Neuronal stem cell (in vitro differentiated cells): Measurements from ENCODE around the gene SMAD7.

Experiments
- DNase-seq: peaks from one replicate; pipeline ENCODE4 v3.0.0-alpha.2; 2013; ENCODE audit warnings: low spot score
- H2AFZ ChIP-seq: one replicate; pipeline ENCODE4 v1.6.1; 2013; ENCODE audit warnings: mild to moderate bottlenecking, low read length, inconsistent platforms
- H2AK5ac ChIP-seq: 2 replicates; pipeline ENCODE4 v1.6.1; 2013; ENCODE audit warnings: low read depth, mild to moderate bottlenecking, inconsistent platforms, low read length, moderate library complexity, mixed read lengths
- H2BK120ac ChIP-seq: 2 replicates; pipeline ENCODE4 v1.6.1; 2013; ENCODE audit warnings: low read depth, mild to moderate bottlenecking, inconsistent platforms, low read length, moderate library complexity, mixed read lengths
- H2BK12ac ChIP-seq: one replicate; pipeline ENCODE4 v1.6.1; 2013; ENCODE audit warnings: low read length, inconsistent platforms
- H2BK15ac ChIP-seq: 2 replicates; pipeline ENCODE4 v1.6.1; 2013; ENCODE audit warnings: mild to moderate bottlenecking, low read length, inconsistent platforms, mixed read lengths
- H2BK5ac ChIP-seq: one replicate; pipeline ENCODE4 v1.6.1; 2013; ENCODE audit warnings: inconsistent platforms, mild to moderate bottlenecking, low read length, moderate library complexity
- H3K14ac ChIP-seq: one replicate; pipeline ENCODE4 v1.6.1; 2013; ENCODE audit warnings: low read length, inconsistent platforms
- H3K18ac ChIP-seq: 2 replicates; pipeline ENCODE4 v1.6.1; 2013; ENCODE audit warnings: low read length, inconsistent platforms
- H3K23ac ChIP-seq: 2 replicates; pipeline ENCODE4 v1.6.1; 2013; ENCODE audit warnings: low read depth, mild to moderate bottlenecking, mixed read lengths, low read length, inconsistent platforms; ENCODE audit not compliant: poor library complexity
- H3K27ac ChIP-seq: replicated peaks from 3 replicates; pipeline ENCODE4 v1.5.1; 2013; ENCODE audit warnings: low read length, inconsistent platforms
- H3K27me3 ChIP-seq, 3 experiments: 2 replicates each; pipeline ENCODE4 v1.6.1; 2013; ENCODE audit warnings: low read length in 3 of 3, mild to moderate bottlenecking in 2 of 3, inconsistent platforms in 1 of 3, low read depth in 1 of 3, mixed read lengths in 1 of 3, moderate library complexity in 1 of 3; ENCODE audit not compliant: control insufficient read depth in 3 of 3, insufficient read depth in 3 of 3
- H3K36me3 ChIP-seq, 2 donors: replicated peaks in 1 of 2; 2 replicates each; pipeline ENCODE4 v1.6.1; 2013; ENCODE audit warnings: low read length in 2 of 2; ENCODE audit not compliant: control insufficient read depth in 2 of 2, insufficient read depth in 2 of 2
- H3K4ac ChIP-seq: 2 replicates; pipeline ENCODE4 v1.6.1; 2013; ENCODE audit warnings: inconsistent platforms, mild to moderate bottlenecking, low read length, moderate library complexity
- H3K4me1 ChIP-seq, 2 donors: 1 replicate in 1 of 2; 2 replicates in 1 of 2; pipeline ENCODE4 v1.6.1; 2013; ENCODE audit warnings: low read length in 2 of 2, low read depth in 1 of 2; ENCODE audit not compliant: control insufficient read depth in 2 of 2, insufficient read depth in 1 of 2
- H3K4me2 ChIP-seq: one replicate; pipeline ENCODE4 v1.6.1; 2013; ENCODE audit warnings: mild to moderate bottlenecking, low read length, inconsistent platforms; ENCODE audit not compliant: insufficient read depth, poor library complexity, severe bottlenecking
- H3K4me3 ChIP-seq, 2 donors: 2 replicates each; pipeline ENCODE4 v1.5.1; 2013; ENCODE audit warnings: low read length in 2 of 2, mild to moderate bottlenecking in 2 of 2, inconsistent platforms in 1 of 2, moderate library complexity in 1 of 2
- H3K79me1 ChIP-seq: one replicate; pipeline ENCODE4 v1.6.1; 2013; ENCODE audit warnings: low read depth, mild to moderate bottlenecking, inconsistent platforms, low read length, moderate library complexity
- H3K9ac ChIP-seq: one replicate; pipeline ENCODE4 v1.6.1; 2013; ENCODE audit warnings: mild to moderate bottlenecking, low read depth, low read length, inconsistent platforms; ENCODE audit not compliant: poor library complexity
- H3K9me3 ChIP-seq, 2 donors: replicated peaks in 1 of 2; 2 replicates each; pipeline versions ENCODE3 to v1.6.1; 2013; ENCODE audit warnings: low read length in 2 of 2, mild to moderate bottlenecking in 2 of 2, inconsistent platforms in 1 of 2, low read depth in 1 of 2, mixed read lengths in 1 of 2, moderate library complexity in 1 of 2; ENCODE audit not compliant: control insufficient read depth in 2 of 2, insufficient read depth in 1 of 2
- H4K8ac ChIP-seq: one replicate; pipeline ENCODE4 v1.6.1; 2013; ENCODE audit warnings: low read depth, mild to moderate bottlenecking, inconsistent platforms, low read length, moderate library complexity
- H4K91ac ChIP-seq: one replicate; pipeline ENCODE4 v1.6.1; 2013; ENCODE audit warnings: low read length, low read depth, mild to moderate bottlenecking, inconsistent platforms; ENCODE audit not compliant: poor library complexity
- WGBS, 2 donors: extraction: QIAGEN DNeasy Blood & Tissue Kit; methylation state at CpG; one replicate each; pipeline ENCODE4 v1.1.7; 2013; ENCODE audit warnings: missing lambda C conversion rate in 2 of 2, mixed read lengths in 1 of 2; ENCODE audit not compliant: insufficient read length in 2 of 2, insufficient replicate concordance in 1 of 2; ENCODE audit errors: extremely low coverage in 2 of 2; 5-methylcytosine and 5-hydroxymethylcytosine counted together

The SMAD7 gene

GRCh38 chr18:48959921-48960920 is 9.5 kb upstream of the SMAD7 start:
- Histone ChIP-seq H2BK5ac (no peak overlapping the region), H2BK120ac (no peak overlapping the region), H3K36me3 (no peaks in the 10 kb centered on the region), H3K4ac (no peak overlapping the region), H3K4me3 (no peak overlapping the region), H2AFZ (peak overlapping the region; percentile 0), H3K14ac (no peak overlapping the region), H3K23ac (no peak overlapping the region), H2AK5ac (no peak overlapping the region), H2BK15ac (no peak overlapping the region), H3K9ac (no peak overlapping the region), H4K91ac (no peak overlapping the region), H3K4me2 (no peak overlapping the region), H3K4me1 (peaks cover 14 to 26% of the 10 kb centered on the region in 2 donors), H3K18ac (no peak overlapping the region), H3K27ac (no peak overlapping the region), H4K8ac (no peak overlapping the region), H3K9me3 (no peaks in the 10 kb centered on the region), H2BK12ac (no peak overlapping the region), H3K79me1 (no peaks in the 10 kb centered on the region), H3K27me3 (peaks cover 0 to 6% (median 0%) of the 10 kb centered on the region in 3 experiments)
- WGBS, 2 donors: no CpG with 5 or more reads among the region's 17 CpGs
- DNase-seq: no peak

- H3K4me1 ChIP-seq: peaks cover 14 to 26% of the 10 kb centered on the region in 2 donors
- H3K4ac ChIP-seq: no peak overlapping the region
- H3K27ac ChIP-seq: no peak overlapping the region
- H2BK120ac ChIP-seq: no peak overlapping the region
- H3K23ac ChIP-seq: no peak overlapping the region
- peaks cover 0 to 7% (median 0%) of the 10 kb centered on the region in 3 experiments for H3K27me3 ChIP-seq
- no peak overlapping the region for H2AK5ac ChIP-seq
- H4K8ac ChIP-seq: no peak overlapping the region
- no peak overlapping the region for H4K91ac ChIP-seq
- no peak overlapping the region for H3K9ac ChIP-seq
- no peak for DNase-seq
- H2AFZ ChIP-seq: no peak overlapping the region
- H3K9me3 ChIP-seq: no peaks in the 10 kb centered on the region
- no peaks in the 10 kb centered on the region for H3K36me3 ChIP-seq
- no peak overlapping the region for H3K4me2 ChIP-seq
- H2BK12ac ChIP-seq: no peak overlapping the region
- no peak overlapping the region for H3K14ac ChIP-seq
- H3K4me3 ChIP-seq: no peak overlapping the region
- no peak overlapping the region for H2BK15ac ChIP-seq
- no CpG with 5 or more reads among the region's 7 CpGs for WGBS, 2 donors
- no peak overlapping the region for H2BK5ac ChIP-seq
- no peaks in the 10 kb centered on the region for H3K79me1 ChIP-seq
- no peak overlapping the region for H3K18ac ChIP-seq
These were observed 8.8 kb upstream of the SMAD7 start for GRCh38 chr18:48959551-48959920.

- H3K36me3 ChIP-seq: no peaks in the 10 kb centered on the region
- no peak overlapping the region for H3K4me3 ChIP-seq
- H2BK5ac ChIP-seq: no peak overlapping the region
- H3K4ac ChIP-seq: no peak overlapping the region
- no peak overlapping the region for H3K14ac ChIP-seq
- H3K27me3 ChIP-seq: peaks cover 0 to 7% (median 0%) of the 10 kb centered on the region in 3 experiments
- no peak overlapping the region for H3K18ac ChIP-seq
- H2AFZ ChIP-seq: no peak overlapping the region
- no peak overlapping the region for H4K91ac ChIP-seq
- no peak overlapping the region for H2BK120ac ChIP-seq
- no peaks in the 10 kb centered on the region for H3K9me3 ChIP-seq
- WGBS, 2 donors: no CpG with 5 or more reads among the region's 6 CpGs
- H3K4me2 ChIP-seq: no peak overlapping the region
- no peak for DNase-seq
- H4K8ac ChIP-seq: no peak overlapping the region
- no peaks in the 10 kb centered on the region for H3K79me1 ChIP-seq
- no peak overlapping the region for H2BK12ac ChIP-seq
- peaks cover 14 to 26% of the 10 kb centered on the region in 2 donors for H3K4me1 ChIP-seq
- H2AK5ac ChIP-seq: no peak overlapping the region
- no peak overlapping the region for H3K27ac ChIP-seq
- no peak overlapping the region for H2BK15ac ChIP-seq
- H3K9ac ChIP-seq: no peak overlapping the region
- no peak overlapping the region for H3K23ac ChIP-seq
These were observed 8.2 kb upstream of the SMAD7 start for GRCh38 chr18:48958951-48959350.

GRCh38 chr18:48957616-48958015 is 6.9 kb upstream of the SMAD7 start:
- no peak for DNase-seq
- peaks cover 0 to 7% (median 0%) of the 10 kb centered on the region in 3 experiments for H3K27me3 ChIP-seq
- H2BK120ac ChIP-seq: no peak overlapping the region
- no peak overlapping the region for H4K91ac ChIP-seq
- no peak overlapping the region for H4K8ac ChIP-seq
- no peak overlapping the region for H3K23ac ChIP-seq
- WGBS, 2 donors: no CpG with 5 or more reads among the region's 4 CpGs
- no peak overlapping the region for H3K18ac ChIP-seq
- H3K4ac ChIP-seq: no peak overlapping the region
- H3K9me3 ChIP-seq: no peaks in the 10 kb centered on the region
- H2AK5ac ChIP-seq: no peak overlapping the region
- H3K36me3 ChIP-seq: no peaks in the 10 kb centered on the region
- H3K27ac ChIP-seq: no peak overlapping the region
- no peaks in the 10 kb centered on the region for H3K79me1 ChIP-seq
- H2BK5ac ChIP-seq: no peak overlapping the region
- no peak overlapping the region for H3K4me2 ChIP-seq
- H3K14ac ChIP-seq: no peak overlapping the region
- no peak overlapping the region for H2AFZ ChIP-seq
- H2BK15ac ChIP-seq: no peak overlapping the region
- H3K4me3 ChIP-seq: no peak overlapping the region
- peaks cover 11 to 23% of the 10 kb centered on the region in 2 donors for H3K4me1 ChIP-seq
- no peak overlapping the region for H2BK12ac ChIP-seq
- no peak overlapping the region for H3K9ac ChIP-seq
